ENCODE data around the gene AHCYL1.
"Not testable (repeated sequence)": the region's sequence is repeated elsewhere in the genome, so short reads cannot be mapped to it uniquely, and the experiment has no call there.

AHCYL1 gene

DNA sequence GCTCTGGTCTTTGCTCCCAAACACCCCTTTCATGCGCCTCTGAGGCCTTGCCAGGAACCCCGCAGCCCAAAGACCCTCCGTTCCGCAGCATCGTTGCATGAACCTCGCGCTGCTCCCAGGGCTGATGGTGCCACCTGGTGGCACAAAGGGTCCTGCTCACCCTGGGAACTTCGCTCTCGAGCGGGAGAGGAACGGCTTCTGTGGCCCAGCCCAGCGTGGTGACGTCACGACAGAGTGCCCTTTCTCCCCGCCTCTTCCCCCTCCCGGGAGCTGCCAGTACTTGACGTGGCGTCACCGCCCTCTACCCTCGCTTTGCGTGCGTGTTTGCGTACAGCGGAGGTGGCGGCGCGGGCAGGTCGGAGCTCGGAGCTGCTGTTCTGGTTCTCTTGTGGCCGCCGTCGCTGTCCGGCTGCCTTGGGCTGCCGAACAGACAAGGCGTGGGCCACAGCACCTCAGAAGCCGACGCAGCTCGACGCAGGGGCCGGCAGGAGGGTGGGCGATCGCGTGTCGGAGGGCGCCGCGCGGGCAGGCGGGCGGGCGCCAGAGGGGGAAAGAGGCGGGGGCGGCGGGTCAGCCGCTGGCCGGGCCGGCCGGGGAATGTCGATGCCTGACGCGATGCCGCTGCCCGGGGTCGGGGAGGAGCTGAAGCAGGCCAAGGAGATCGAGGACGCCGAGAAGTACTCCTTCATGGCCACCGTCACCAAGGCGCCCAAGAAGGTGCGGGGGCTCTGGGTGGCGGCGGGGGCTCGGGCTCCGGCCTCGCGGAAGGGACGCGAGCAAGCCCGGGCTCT is at the start of gene AHCYL1:
TSS of gene AHCYL1 (plus strand) at position 310 of the 791 bp plus-strand sequence. CDS start at position 598, 288 bp downstream.
- DNase-seq (ENCODE audit: low spot score): peak; percentile 98

DNA sequence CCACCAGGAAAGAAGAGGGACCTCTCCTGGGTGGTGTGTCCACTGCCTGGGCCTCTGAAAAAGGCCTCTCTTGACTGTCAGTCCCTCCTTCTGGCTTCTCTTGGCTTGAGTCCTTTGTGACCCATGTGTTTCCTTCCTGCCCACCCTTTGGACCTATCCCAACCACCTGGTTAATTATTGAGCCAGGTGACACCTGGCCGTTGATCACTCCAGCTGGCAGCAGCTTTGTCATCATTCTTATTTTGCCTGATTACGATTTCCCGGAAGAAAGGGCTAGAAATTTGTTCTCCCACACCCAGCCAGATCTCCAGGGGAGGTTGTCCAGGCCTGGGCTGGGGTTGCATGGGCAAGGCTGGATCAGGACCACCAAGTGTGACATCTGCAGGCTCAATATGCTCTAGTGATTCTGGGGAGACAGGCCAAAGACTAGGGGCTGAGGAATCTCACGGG is 49.1 kb upstream of the AHCYL1 start:
- DNase-seq (ENCODE audit: low spot score): no peak

DNA sequence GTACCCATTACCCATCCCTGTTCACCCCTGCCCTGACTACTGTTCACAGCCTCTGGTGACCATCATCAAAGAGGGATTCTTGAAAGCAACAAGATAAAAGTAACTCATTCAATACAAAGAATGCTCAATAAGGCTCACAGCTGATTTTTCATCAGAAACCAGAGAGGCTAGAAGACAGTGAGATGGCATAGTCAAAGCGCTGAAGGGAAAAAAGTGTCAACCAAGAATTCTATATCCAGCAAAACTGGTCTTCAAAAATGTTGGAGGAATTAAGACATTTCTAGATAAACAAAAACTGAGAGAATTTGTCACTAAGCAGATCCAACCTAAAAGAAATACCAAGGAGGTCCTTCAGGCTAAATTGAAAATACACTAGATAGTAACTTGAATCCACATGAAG is 46.8 kb upstream of the AHCYL1 start:
- DNase-seq (ENCODE audit: low spot score): no peak

GRCh38 chr1:109938556-109938955 is 46.0 kb upstream of the AHCYL1 start:
- DNase-seq (ENCODE audit: low spot score): no peak

- DNase-seq (ENCODE audit: low spot score): no peak
Observed at GRCh38 chr1:109942434-109942833, 42.1 kb upstream of the AHCYL1 start.

DNA sequence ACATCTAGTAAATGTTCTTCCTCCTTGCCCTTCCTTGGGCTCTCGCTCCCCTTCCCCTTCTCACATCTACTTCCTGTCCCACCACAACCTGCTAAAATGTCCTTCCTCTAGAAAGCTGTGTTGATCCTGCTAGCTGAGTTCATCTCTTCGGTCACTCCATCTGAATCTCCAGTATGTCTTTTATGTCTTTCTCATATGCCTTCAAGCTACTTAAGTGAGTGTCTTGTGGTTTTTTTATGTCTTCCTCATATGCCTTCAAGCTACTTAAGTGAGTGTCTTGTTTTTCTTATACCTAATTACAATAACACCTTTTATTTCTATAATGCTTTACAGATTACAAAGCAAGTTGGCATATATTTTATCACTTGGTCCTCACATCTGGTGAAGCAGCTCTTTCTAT is 40.0 kb upstream of the AHCYL1 start:
- DNase-seq (ENCODE audit: low spot score): no peak

DNA sequence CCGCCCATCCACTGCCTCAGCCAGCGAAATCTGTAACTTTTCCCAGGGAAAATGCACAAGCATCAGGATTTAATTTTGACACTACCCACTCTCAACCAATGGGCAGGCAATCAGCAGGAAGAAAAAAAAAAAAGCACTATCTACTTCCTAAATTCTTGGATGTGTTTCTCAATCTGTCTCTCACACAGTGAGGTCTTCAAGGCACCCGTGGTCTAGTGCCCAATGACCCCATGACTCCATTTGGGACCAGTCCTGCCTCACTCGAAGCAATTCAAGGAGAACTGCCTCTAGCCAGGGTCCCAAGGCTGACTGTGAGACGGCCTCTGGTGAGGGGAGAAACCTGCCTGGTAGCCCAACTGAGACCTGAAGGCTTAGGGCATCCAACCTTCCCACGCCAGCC is 38.1 kb upstream of the AHCYL1 start:
- no peak for DNase-seq (ENCODE audit: low spot score)

DNA sequence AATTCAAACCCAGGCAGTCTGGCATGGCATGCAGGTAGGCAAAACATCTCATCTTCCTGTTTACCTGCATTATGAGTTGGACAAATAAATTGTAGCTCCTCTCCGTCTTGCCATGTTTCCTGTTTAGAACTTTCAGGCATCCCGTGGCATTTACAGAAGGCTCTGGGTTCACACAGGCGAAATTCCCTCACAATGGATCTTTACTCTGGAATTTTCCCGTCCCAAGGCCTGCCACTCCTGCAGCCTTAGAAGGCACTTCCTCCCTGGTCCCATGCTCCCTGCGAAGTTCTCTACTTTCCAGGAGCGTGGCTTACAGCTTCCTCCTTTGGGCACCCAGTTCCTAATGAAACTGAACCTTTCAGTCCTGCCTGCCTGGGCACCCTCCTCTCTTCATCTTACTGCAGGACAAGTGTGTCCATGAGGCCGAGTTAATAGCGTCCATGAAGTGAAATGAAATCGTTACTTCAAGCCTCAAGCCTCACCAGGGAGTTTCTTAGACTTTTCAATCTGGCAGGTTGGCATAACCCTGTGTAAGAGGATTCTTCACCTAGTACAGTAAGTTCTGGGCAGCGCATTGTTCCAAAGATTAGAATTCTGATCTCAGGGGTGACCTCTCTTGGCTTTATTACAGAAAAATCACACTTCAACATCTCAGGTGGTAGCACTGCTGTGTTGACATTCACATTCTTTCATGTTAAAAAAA is 36.8 kb upstream of the AHCYL1 start:
- DNase-seq (ENCODE audit: low spot score): no peak

DNA sequence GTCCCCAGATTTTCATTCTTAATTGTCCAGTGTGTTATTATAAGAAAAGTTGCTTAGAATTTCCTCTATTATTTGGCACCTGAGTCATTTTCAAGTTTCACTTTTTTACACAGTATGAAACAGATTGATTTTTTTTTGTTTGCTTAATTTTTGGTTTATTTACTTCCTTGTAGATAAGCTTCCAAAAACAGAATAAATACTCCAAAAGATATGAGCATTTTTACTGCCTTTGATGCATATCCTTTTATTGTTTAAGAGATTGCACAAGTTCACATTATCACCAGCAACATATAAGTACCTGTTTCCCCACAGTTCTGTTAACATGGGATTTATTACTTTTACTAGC is 36.3 kb upstream of the AHCYL1 start:
- no peak for DNase-seq (ENCODE audit: low spot score)

DNA sequence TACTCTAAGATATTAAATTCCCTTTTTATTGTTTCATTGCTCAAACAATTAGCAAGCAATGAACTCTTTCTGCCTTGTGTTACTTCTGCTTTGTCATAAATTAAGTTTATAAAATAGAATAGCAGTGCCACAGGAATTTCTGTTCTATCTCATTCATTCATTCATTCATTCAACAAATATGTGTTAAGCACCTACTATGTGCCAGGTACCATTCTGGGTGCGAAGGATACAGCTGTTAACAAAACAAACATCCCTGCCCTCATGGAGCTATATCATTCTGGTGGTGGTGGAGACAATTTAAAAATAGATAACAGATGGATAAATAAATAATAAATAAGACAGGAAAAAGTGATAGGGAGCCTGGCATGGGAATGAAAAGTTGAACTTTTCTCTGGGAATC is 34.5 kb upstream of the AHCYL1 start:
- no peak for DNase-seq (ENCODE audit: low spot score)

DNA sequence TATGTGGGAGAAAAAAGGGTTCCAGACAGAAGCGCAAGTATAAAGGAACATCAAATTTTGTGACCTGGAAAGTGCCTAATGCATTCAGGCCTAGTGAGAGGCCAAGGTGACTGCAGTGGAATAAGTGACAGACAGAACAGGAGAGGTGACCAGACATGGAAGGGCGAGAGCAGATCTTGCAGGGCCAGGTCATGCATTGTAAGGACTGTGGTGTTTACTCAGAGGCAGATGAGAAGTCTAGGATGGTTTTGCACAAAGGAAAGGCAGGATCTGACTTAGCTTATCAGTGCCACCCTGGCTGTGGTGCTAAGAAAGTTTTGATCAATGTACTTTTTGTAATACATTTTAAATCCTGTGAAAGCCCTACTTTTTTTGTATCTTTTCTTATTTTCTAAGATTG is 34.1 kb upstream of the AHCYL1 start:
- no peak for DNase-seq (ENCODE audit: low spot score)

- not testable (repeated sequence) for DNase-seq (ENCODE audit: low spot score)
Observed at GRCh38 chr1:109951501-109951900, 33.1 kb upstream of the AHCYL1 start.

GRCh38 chr1:109954041-109954512 is 30.5 kb upstream of the AHCYL1 start:
- DNase-seq (ENCODE audit: low spot score): no peak

DNA sequence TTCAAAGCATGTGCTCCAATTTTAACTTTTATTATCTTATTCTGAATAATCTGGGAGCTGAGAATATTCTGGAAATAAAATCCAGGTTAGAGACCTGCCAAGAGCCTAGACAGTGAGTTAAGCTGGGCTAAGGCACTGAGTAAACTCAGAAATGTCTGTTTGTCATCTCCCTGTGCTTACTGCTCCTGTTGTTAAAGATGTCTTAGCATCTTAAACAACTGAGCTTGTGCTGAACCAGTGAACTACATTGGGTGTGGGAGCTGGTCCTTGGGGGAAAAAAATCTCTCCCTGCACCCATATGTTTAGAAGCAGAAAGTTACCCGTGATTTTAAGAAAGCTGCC is 25.0 kb upstream of the AHCYL1 start:
- DNase-seq (ENCODE audit: low spot score): no peak

- DNase-seq (ENCODE audit: low spot score): peak; percentile 74
Observed at GRCh38 chr1:109959974-109960744, 24.4 kb upstream of the AHCYL1 start.

DNA sequence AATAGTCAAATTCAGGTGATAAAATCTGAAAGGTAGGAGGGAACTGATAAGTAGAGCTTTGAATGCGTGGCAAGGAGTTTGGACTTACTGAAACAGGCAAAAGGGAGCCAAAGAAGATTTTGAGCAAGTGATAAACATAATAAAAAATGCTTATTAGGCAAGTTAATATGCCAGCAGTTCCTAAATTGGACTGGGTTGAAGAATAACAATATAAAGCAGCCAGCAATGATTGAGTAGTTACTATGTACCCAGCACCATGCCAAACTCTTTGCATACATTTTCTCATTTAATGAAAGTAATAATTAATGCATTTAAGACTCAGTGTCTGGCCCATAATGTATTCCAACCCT is 23.8 kb upstream of the AHCYL1 start:
- no peak for DNase-seq (ENCODE audit: low spot score)

DNA sequence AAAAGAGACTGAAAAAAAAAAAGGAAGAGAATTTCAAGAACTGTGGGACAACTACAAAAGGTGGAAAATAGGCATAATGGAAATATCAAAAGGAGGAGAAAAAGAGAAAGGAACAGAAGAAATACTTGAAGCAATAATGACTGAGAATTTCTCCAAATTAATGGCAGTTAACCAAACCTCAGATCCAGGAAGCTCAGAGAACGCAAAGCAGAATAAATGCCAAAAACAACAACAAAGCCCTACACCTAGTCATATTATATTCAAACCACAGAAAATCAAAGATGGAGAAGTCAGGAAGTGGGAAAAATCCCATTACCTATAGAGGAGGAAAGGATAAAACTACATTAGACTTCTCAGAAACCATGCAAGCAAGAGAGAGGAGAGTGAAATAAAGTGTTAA is 20.7 kb upstream of the AHCYL1 start:
- no peak for DNase-seq (ENCODE audit: low spot score)

DNA sequence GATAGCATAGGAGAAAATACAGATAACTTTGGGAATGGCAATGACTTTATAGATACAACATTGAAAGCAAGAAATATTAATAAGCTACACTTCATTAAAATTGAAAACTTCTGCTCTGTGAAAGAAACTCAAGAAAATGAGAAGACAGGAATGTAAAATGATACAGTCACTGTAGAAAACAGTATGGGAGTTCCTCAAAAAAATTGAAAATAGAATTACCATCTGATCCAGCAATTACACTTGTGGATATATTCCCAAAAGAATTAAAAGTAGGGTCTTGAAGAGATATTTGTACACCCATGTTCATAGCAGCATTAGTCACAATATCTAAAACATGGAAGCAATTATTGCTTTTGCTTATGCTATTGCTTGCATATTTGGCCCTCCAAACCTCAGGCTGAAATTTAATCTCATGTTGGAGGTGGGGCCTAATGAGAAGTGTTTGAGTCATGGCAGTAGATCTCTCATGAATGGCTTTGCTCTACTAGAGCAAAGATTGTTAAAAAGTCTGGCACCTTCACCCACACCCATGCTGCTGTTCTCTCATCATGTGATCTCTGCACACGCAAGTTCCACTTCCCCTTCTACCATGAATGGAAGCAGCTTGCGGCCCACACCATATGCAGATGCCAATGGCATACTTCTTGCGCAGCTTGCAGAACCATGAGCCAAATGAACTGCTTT is 15.3 kb upstream of the AHCYL1 start:
- DNase-seq (ENCODE audit: low spot score): no peak

- DNase-seq (ENCODE audit: low spot score): no peak
Observed at GRCh38 chr1:109969907-109970306, 14.7 kb upstream of the AHCYL1 start.

GRCh38 chr1:109971559-109971958 is 13.0 kb upstream of the AHCYL1 start:
- DNase-seq (ENCODE audit: low spot score): no peak

GRCh38 chr1:109974191-109974590 is 10.4 kb upstream of the AHCYL1 start:
- no peak for DNase-seq (ENCODE audit: low spot score)

DNA sequence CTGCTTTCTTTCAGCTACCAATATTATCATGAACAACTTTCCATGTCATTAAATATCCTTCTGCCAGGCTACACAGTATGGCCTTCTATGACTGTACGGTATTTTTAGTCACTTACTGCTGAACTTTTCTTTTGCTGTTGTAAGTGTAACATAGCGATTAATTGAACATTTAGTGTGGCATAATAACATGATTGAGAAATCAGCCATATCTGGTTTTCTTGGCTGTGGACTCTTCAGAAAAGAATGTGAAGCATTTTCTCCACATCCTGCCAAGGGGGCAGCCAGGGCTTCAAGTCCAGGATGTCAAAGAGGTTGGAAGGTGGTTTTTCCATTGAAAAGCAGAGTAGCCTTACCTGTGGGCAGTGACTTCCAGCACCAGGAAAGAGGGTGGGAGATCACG is 8.8 kb upstream of the AHCYL1 start:
- DNase-seq (ENCODE audit: low spot score): peak; percentile 59

Measured in AG08396 (cell line).